ENCODE data around the gene SLC39A8.

SLC39A8 gene

DNA sequence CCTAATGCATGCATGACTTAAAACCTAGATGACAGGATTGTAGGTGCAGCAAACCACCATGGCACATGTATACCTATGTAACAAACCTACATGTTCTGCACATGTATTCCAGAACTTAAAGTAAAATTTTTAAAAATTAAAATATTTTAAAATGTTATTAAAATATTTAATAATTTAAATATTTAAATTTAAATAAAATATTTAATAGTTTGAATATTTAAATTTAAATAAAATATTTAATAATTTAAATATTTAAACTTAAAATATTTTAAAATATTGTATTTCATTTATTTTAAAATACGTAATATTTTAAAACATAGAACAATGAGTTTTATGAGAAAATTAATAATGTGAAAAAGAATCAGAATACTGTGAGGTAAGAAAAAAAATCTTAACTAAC lies 117.9 kb downstream of the SLC39A8 start:
- no peak for DNase-seq (ENCODE audit: low spot score)

DNA sequence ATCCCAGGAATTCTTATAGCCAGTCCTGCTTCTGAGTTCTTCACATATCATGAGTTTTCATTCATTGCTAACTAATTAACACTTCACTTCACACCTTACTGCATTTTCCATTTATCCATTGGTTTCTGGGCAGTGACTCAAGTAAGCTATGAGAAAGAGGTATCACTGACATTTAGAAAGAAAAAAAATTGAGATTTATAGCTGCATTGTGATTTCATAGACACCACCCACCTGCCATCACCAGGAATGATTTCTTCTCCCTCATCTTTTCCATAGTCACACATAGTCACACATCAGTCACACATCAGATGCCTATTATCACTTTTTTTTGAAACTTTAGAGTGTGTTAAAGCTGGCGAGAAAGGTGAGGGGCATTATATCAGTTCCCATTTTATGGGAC lies 121.8 kb downstream of the SLC39A8 start:
- no peak for DNase-seq (ENCODE audit: low spot score)

DNA sequence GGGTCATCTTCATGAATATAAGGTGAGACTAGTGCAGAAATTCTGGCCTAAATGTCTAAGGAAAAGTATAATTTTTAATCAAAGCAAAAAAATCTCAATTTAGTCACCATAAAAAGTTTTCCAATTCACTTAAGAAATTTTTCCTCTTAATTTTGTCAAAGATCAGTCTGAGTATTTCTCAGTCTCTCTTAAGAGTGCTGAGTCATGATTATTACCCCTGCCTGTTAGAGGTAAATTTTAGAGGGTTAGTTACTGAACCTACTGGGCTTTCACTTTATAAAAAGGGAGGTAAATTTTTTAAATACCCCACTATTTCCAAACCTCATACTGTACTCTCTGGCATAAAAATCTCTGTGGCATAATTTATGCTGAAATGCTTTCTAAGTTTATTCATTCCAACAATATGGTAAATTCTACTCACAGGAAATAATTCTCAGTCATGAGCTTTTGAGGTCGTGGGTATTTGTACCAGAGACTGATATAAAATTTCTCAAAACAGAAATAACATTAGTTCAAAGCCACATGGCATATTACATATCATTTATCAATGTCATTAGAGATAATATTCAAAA lies 122.4 kb downstream of the SLC39A8 start:
- DNase-seq (ENCODE audit: low spot score): no peak

DNA sequence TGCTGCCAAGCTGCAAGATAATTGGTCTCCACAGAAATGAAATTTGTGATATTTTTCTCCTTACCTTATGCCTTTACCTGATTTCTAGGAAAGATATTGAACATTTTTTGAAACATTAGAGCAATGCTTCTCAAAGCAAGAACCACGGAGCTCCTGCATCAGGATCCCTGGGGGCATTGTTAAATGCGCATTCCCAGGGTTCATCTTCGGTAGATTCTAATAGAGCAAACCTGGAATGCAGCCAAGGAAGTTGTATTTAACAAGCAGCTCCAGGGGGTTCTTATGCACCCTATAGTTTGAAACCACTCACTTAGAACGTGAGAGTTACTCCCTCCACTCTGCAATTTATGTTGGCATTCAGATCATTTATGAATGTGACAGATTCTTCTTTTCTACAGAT lies 126.2 kb downstream of the SLC39A8 start:
- DNase-seq (ENCODE audit: low spot score): no peak

DNA sequence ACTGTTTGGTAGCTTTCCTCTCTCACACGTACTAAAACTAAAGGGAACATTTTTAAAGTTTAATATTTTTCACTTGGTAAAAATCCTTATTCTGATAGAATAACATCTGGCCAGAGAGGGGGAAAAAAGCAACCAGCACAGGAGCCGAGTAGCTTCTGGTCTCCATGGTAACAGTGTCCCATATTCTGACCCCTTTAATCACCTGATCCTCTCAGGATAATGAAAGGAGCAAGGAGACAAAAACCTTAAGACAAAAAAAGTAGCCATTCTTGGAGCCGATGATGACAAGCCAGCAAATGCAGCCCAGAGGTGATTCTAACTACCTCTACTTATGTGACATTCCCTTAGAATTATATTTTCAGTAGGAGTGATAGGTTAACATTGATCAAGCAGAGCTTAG lies 126.6 kb downstream of the SLC39A8 start:
- DNase-seq (ENCODE audit: low spot score): no peak

DNA sequence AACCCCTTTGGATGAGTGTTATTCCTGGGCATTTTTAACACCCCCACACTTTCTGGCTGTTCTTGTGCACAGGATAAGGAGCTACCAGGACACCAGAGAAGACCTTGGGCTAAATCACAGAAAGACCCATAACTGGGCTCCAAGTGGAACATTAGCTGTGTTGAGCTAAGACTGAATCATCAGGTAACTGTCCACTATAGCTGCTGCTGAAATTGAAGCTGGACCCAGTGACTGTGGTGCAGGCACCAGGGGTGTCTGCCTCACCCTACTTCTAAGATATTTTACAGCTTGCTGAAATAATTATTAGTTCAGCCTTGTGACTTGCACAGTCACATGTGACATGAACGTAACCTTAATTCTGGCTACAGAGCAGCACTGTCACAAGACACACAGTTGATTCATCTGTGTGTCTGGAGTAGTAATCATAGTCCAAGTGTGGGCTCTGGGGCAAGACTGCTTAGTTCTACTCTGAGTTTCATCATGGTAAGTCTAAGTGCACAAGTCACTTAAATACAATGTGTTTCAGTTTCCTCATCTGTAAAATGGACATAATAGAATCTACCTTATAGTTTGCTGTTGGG lies 127.4 kb downstream of the SLC39A8 start:
- no peak for DNase-seq (ENCODE audit: low spot score)

DNA sequence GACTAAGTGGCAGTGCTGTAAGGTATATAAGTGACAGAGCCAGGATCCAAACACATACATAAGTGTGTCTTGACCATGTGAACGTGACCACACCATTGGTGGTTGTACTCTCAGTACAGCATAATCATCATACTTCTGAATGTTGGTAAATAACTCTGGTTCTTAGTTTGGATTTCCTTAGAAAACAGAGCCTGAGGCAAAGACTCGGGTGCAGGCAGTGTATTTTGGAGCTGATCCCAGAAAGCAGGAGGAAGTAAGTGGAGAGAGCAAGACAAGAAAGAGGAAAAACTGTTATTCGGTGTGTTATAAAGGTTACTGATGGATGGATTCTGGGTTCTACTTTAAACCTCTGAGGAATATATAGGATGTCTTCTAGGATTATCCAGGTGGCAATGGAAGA lies 127.9 kb downstream of the SLC39A8 start:
- no peak for DNase-seq (ENCODE audit: low spot score)

DNA sequence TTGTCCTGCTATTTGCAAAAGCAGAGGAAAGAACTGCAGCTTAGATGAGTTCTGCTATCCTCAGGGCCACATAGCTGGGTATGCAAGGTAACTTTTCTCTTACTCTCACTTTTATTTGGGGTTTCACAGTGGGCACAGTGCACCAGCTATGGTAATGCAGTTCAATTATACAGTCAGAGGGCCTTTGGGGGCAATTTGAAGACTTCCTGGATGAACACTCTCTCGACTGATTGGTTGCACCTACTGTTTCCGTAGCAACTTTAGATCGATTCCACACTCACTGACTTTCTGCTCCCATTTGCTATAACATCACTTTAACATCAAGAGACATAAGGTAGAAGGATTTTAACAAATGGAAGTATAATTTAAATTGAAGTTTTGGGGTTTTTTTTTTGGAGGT lies 128.6 kb downstream of the SLC39A8 start:
- no peak for DNase-seq (ENCODE audit: low spot score)

DNA sequence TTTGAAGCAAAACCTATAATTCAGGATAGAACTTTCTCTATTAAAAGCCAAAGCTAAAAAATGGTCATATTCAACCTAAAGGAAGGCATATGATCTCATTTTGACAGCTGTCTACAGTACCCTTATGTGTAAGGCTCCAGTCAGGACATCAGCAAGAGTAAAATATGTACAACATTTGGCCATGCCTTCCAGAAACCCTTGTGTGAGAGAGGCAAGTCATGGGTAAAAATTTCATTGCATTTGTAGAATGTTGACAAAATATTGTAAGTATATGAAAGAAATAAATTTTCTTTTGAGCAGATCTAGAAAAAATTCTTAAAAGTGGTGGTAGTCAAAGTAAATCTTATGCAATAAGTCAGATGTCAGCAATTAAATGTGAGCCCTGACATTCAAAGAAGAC lies 132.3 kb downstream of the SLC39A8 start:
- DNase-seq (ENCODE audit: low spot score): no peak

Data from CD4-positive, alpha-beta T cell treated with Interleukin-6 at 100 ng/mL for 8 hours (primary cell).